GM12878 (cell line): ENCODE results near the gene SSBP3. TPM values are rescaled to one million over a fixed set of nuclear protein-coding genes. Genes with fewer than 3 reads are reported as not detected.

Experiments
- ATAC-seq: fragments of 200-7000 bp; cut with Tn5 transposase; 3 replicates; pipeline ENCODE4 v1.9.1; 2020; ENCODE audit warnings: mild to moderate bottlenecking, moderate library complexity
- BruUV-seq: library from RNA; stranded (reverse); fragments of 400-500 nt; replicated peaks from 2 replicates; lab custom pipeline; 2021; lab: Mats Ljungman, UMichigan
- CTCF ChIA-PET: fragments of 300-600 bp; sonication (Branson Sonifier 250); formaldehyde crosslinking; extraction: SDS; loops from one replicate; lab custom pipeline; 2021; ENCODE audit warnings: inconsistent platforms; lab: Yijun Ruan, JAX
- POLR2A ChIA-PET: fragments of 350-600 bp; formaldehyde crosslinking; extraction: SDS; loops from one replicate; lab custom pipeline; 2021; ENCODE audit warnings: inconsistent platforms; lab: Charles Lee
- RAD21 ChIA-PET: fragments of 300-600 bp; sonication (Branson Sonifier 250); formaldehyde crosslinking; loops from one replicate; lab custom pipeline; 2023; ENCODE audit warnings: antibody characterized with exemption; ENCODE audit not compliant: unreplicated experiment; lab: Charles Lee
- SMC1A ChIA-PET: fragments of 300-600 bp; sonication (Branson Sonifier 250); formaldehyde crosslinking; loops from one replicate; lab custom pipeline; 2023; ENCODE audit not compliant: unreplicated experiment, uncharacterized antibody; lab: Charles Lee
- DNase-seq: peaks from one replicate; pipeline ENCODE4 v3.0.0-alpha.2; 2011; ENCODE audit warnings: low read depth, low spot score
- FAIRE-seq: peaks from 3 replicates; lab custom pipeline; 2011; peaks lifted over from hg19 to GRCh38; lab: Jason Lieb, UNC
- H2AFZ ChIP-seq: 2 replicates; pipeline ENCODE4 v1.6.0; 2011; ENCODE audit warnings: low read depth, low read length, control low read depth; ENCODE audit not compliant: control insufficient read depth
- H3K27ac ChIP-seq: 2 replicates; pipeline ENCODE4 v1.5.1; 2011; ENCODE audit warnings: control low read depth; ENCODE audit not compliant: control insufficient read depth, insufficient read depth
- H3K27me3 ChIP-seq, 2 experiments: replicated peaks in 1 of 2; 2 replicates each; pipeline versions ENCODE4 v1.6.0 to v1.6.1; 2011; ENCODE audit warnings: low read length in 1 of 2; ENCODE audit not compliant: control insufficient read depth in 2 of 2, insufficient read depth in 2 of 2
- H3K36me3 ChIP-seq, 2 experiments: 2 replicates each; pipeline ENCODE4 v1.5.1; 2011; ENCODE audit warnings: low read length in 1 of 2; ENCODE audit not compliant: control insufficient read depth in 2 of 2, insufficient read depth in 2 of 2
- H3K4me1 ChIP-seq: 2 replicates; pipeline ENCODE4 v1.6.1; 2011; ENCODE audit warnings: mild to moderate bottlenecking, low read length, moderate library complexity, mixed read lengths; ENCODE audit not compliant: control insufficient read depth, insufficient read depth
- H3K4me2 ChIP-seq: 2 replicates; pipeline ENCODE4 v1.6.0; 2011; ENCODE audit warnings: control low read depth; ENCODE audit not compliant: control insufficient read depth, insufficient read depth
- H3K4me3 ChIP-seq: fragments of 200-600 bp; sonication (generic); 2 replicates; pipeline ENCODE4 v1.5.1; 2016
- H3K79me2 ChIP-seq: 2 replicates; pipeline ENCODE4 v1.6.0; 2011; ENCODE audit warnings: low read length; ENCODE audit not compliant: control insufficient read depth, insufficient read depth
- H3K9ac ChIP-seq: 2 replicates; pipeline ENCODE4 v1.8.0; 2011; ENCODE audit warnings: low read length, control low read depth, mixed read lengths; ENCODE audit not compliant: control insufficient read depth, insufficient read depth
- H3K9me3 ChIP-seq: replicated peaks from 3 replicates; pipeline ENCODE4 v1.5.1; 2011; ENCODE audit warnings: mild to moderate bottlenecking, low read length; ENCODE audit not compliant: control insufficient read depth, insufficient read depth
- H4K20me1 ChIP-seq: 2 replicates; pipeline ENCODE4 v1.6.0; 2011; ENCODE audit not compliant: control insufficient read depth, insufficient read depth
- BACH1 ChIP-seq: fragments of 450-650 bp; IDR thresholded peaks from 2 replicates; pipeline ENCODE4 v1.6.1; 2017; ENCODE audit warnings: mild to moderate bottlenecking, borderline replicate concordance
- PRDM15 ChIP-seq: fragments of 450-650 bp; formaldehyde crosslinking; IDR thresholded peaks from 2 replicates; pipeline ENCODE4 v1.4.0; 2020; ENCODE audit warnings: mild to moderate bottlenecking, moderate library complexity
- WGBS: methylation state at CpG from one replicate; pipeline ENCODE4 v1.1.6; 2016; ENCODE audit warnings: low lambda C conversion rate; ENCODE audit not compliant: insufficient replicate concordance, insufficient coverage; ENCODE audit errors: missing lambda C conversion rate; 5-methylcytosine and 5-hydroxymethylcytosine counted together
- in situ Hi-C: fragments of 300-500 bp; cut with MboI; formaldehyde crosslinking; loops from 9 replicates; pipeline ENCODE4 v1.14.3; 2018; ENCODE audit warnings: mixed read lengths
- intact Hi-C: fragments of 100-400 bp; cut with micrococcal nuclease; formaldehyde crosslinking; loops from one replicate; pipeline ENCODE4 v1.14.2; 2022; ENCODE audit not compliant: unreplicated experiment
- polyA plus RNA-seq, 11 experiments: library from polyadenylated mRNA; depleted of rRNA in 4 of 11; unstranded in 6 of 11; stranded (reverse) in 5 of 11; fragments of >200 nt; fragmentation: Nextera tagmentation in 4 of 11; fragmentation: Illumina TruSeq in 1 of 11; extraction: Ambion mirVana in 4 of 11; extraction: Trizol in 1 of 11; gene quantifications; 1 replicate in 1 of 11; 2 replicates in 10 of 11; pipeline versions ENCODE4 v1.2.1 to v1.2.3, GENCODE V29; 2011 to 2016; ENCODE audit warnings: inconsistent platforms in 2 of 11, missing spikeins in 2 of 11, low read depth in 1 of 11
- total RNA-seq, 4 experiments: library from RNA; depleted of rRNA in 3 of 4; stranded (reverse); fragments of >200 nt in 3 of 4; fragmentation: Illumina TruSeq in 1 of 4; extraction: Trizol in 1 of 4; gene quantifications; 2 replicates each; pipeline versions ENCODE4 v1.2.1 to v1.2.3, GENCODE V29; 2013 to 2021

Gene SSBP3
- total and polyA plus RNA-seq, 10 of the 15 experiments (the other 5 are each of a cell fraction or from before 2014, with no cell fraction given): 4.1 to 51.7 (median 17.1) TPM

- H2AFZ ChIP-seq: no peak overlapping the region
- H4K20me1 ChIP-seq: 0 out of 2 replicates have a peak, but pooled peaks cover 5% of the 10 kb centered on the region
- TF ChIP-seq PRDM15 (CRISPR knock-in tag): no peak
- no peak for TF ChIP-seq BACH1
- peaks cover 0 to 2% of the 10 kb centered on the region in 2 experiments; a peak in 2 of 4 replicates for H3K36me3 ChIP-seq
- in situ Hi-C loops: no loop called here
- FAIRE-seq: no peak
- CTCF ChIA-PET: interaction anchor here (0.7 to 1.2 kb wide), 3 partner anchors 21 to 156 kb away, joined by 3 to 4 read pairs (median 3); no protein-coding TSS in a partner anchor
- BruUV-seq: no TSS peak
- DNase-seq: no peak
- no peaks in the 10 kb centered on the region; the same call in 1 of the 2 replicates for H3K79me2 ChIP-seq
- intact Hi-C loops: loop anchor here (5.0 kb wide), 1 partner anchor 94 kb away; the partner anchor contains the start of gene SSBP3
- POLR2A ChIA-PET: interaction anchor here (0.6 kb wide), 2 partner anchors 9 to 622 kb away, joined by 3 to 4 read pairs; no protein-coding TSS in a partner anchor
- SMC1A ChIA-PET: interaction anchor here (0.9 to 1.8 kb wide), 2 partner anchors 95 to 176 kb away, joined by 4 read pairs; no protein-coding TSS in a partner anchor
- 68% methylated on average over 5 of the region's 7 CpGs for WGBS
- no peaks in the 10 kb centered on the region for H3K27me3 ChIP-seq
- no peak overlapping the region for H3K9ac ChIP-seq
- no peak for ATAC-seq
- H3K9me3 ChIP-seq: no peaks in the 10 kb centered on the region
- no peak overlapping the region for H3K27ac ChIP-seq
- H3K4me3 ChIP-seq: no peak overlapping the region
- H3K4me1 ChIP-seq: no peaks in the 10 kb centered on the region
- H3K4me2 ChIP-seq: no peak overlapping the region
- RAD21 ChIA-PET: interaction anchor here (0.6 to 2.6 kb wide), 3 partner anchors 88 to 276 kb away, joined by 3 to 6 read pairs (median 4); no protein-coding TSS in a partner anchor
Measured at GRCh38 chr1:54312796-54313316, 93.3 kb downstream of the SSBP3 start.
